ENCODE data around the gene CNGB1. TPM values are rescaled to one million over a fixed set of nuclear protein-coding genes. Genes with fewer than 3 reads are reported as not detected.
A peak's percentile ranks its signal among the peaks of the same experiment; 100 is the strongest.

The CNGB1 gene
- total and polyA plus RNA-seq, 8 donors = 0.03 to 0.43 (median 0.05) TPM; not detected in 3

- no peak for DNase-seq
- TF ChIP-seq CTCF (IDR thresholded peaks at IDR 0.05) = no peak
- H3K36me3 ChIP-seq = no peaks in the 10 kb centered on the region
- H3K4me3 ChIP-seq = no peak overlapping the region
- no peak for FAIRE-seq
- H3K27me3 ChIP-seq = no peaks in the 10 kb centered on the region
- 37 to 42% methylated on average over 9 of the region's 9 CpGs for WGBS, 2 donors
- H3K9me3 ChIP-seq = no peaks in the 10 kb centered on the region
- intact Hi-C loops (cut with DNase I) = no loop called here
- peaks cover 0 to 25% (median 6%) of the 10 kb centered on the region in 3 donors for H3K4me1 ChIP-seq
- peak overlapping the region in 2 of 4 donors; percentile 34 to 62 for H3K27ac ChIP-seq
- peak in 2 of 4 donors; percentile 18 to 29 for ATAC-seq
Observed at GRCh38 chr16:57889960-57890751, 80.8 kb downstream of the CNGB1 start.

DNA sequence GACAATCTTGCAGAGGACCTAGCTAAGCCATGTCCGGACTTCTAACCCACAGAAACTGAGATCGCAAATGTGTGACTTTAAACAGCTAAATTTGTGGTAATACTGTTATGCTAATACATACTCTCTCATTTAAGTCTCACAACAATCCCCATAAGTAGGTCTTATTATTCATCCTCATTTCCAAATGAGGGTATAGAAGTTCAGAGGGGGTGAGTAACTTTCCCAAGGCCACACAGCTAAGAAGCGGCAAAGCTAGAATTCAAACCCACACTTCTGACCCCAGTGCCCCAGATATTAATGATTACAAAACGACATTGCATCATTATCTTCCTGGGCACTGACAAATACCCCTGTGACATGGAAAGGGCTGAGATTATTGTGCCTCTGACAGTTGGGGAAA lies 81.4 kb downstream of the CNGB1 start:
- no peak for DNase-seq
- no peak for ATAC-seq
- Histone ChIP-seq H3K27ac (peak overlapping the region in 2 of 4 donors; percentile 34 to 62), H3K27me3 (no peaks in the 10 kb centered on the region), H3K4me1 (peaks cover 0 to 18% (median 6%) of the 10 kb centered on the region in 3 donors), H3K9me3 (no peaks in the 10 kb centered on the region), H3K36me3 (no peaks in the 10 kb centered on the region), H3K4me3 (no peak overlapping the region)
- 73% methylated on average over 4 of the region's 4 CpGs for WGBS, 2 donors
- no peak for TF ChIP-seq CTCF (IDR thresholded peaks at IDR 0.05)
- intact Hi-C loops (cut with DNase I) = no loop called here
- no peak for FAIRE-seq

DNA sequence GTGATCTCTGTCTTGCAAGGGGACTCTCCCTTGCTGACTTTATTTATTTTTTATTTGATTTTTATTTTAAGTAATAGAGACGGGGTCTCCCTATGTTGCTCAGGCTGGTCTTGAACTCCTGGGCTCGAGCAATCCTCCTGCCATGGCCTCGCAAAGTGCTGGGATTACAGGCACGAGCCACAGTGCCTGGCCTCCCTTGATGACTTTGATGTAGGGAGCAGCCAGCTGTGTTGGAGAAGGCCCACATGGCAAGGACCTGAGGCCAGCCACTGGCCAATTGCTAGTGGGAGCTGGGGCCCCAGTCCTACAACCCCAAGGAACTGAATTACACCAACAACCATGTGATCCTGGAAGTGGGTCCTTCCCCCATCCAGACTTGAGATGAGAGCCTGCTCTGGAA lies 81.8 kb downstream of the CNGB1 start:
- ATAC-seq (no peak), DNase-seq (no peak), FAIRE-seq (no peak)
- TF ChIP-seq CTCF (IDR thresholded peaks at IDR 0.05) = no peak
- H3K36me3 ChIP-seq = no peaks in the 10 kb centered on the region
- no peak overlapping the region for H3K4me3 ChIP-seq
- WGBS, 2 donors = 93 to 96% methylated on average over 4 of the region's 4 CpGs
- no peaks in the 10 kb centered on the region for H3K27me3 ChIP-seq
- intact Hi-C loops (cut with DNase I) = no loop called here
- peaks cover 0 to 16% (median 6%) of the 10 kb centered on the region in 3 donors for H3K4me1 ChIP-seq
- H3K9me3 ChIP-seq = no peaks in the 10 kb centered on the region
- H3K27ac ChIP-seq = no peak overlapping the region

DNA sequence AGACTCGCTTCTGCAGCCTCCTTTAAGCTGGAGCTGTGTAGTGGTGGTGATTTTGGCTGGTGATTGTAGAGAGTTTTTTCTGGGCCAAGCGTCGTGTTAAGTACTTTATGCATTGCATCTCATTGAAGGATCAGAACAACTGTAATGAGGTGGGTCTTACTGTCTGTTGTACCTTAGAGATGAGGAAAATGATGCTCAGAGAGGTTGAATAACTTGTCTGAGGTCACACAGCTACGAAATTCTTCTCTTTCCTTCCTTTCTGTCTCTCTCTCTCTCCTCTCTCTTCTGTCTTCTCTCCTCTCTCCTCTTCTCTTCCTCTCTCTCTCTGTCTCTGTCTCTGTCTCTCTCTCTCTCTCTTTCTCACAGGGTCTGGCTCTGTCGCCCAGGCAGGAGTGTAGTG lies 82.8 kb downstream of the CNGB1 start:
- no peak for TF ChIP-seq CTCF (IDR thresholded peaks at IDR 0.05)
- ATAC-seq (no peak), FAIRE-seq (no peak), DNase-seq (no peak)
- intact Hi-C loops (cut with DNase I) = no loop called here
- WGBS, 2 donors = 87 to 91% methylated on average over 5 of the region's 5 CpGs
- Histone ChIP-seq H3K36me3 (no peaks in the 10 kb centered on the region), H3K4me3 (no peak overlapping the region), H3K9me3 (no peaks in the 10 kb centered on the region), H3K27me3 (no peaks in the 10 kb centered on the region), H3K4me1 (peaks cover 0 to 16% (median 6%) of the 10 kb centered on the region in 3 donors), H3K27ac (no peak overlapping the region)

DNA sequence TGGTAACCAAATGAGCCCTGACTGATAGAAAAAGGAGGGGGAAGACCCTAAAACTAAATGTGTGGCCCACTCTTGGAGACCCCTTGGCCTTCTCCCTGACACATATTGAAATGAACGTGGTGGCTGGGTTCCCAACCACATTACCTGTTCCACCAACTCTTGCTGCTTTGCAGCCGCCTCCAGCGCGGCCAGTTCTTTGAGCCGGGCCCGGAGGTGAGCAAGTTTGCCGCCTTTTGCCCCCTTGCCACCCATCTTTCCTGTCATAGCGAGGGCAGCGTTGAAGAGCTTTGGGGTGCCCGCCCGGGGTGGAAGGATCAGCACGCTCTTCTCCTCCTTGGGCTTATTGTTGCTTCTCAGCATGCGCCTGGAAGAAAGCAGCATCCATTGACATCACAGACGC lies 83.2 kb downstream of the CNGB1 start:
- intact Hi-C loops (cut with DNase I) = no loop called here
- H3K36me3 ChIP-seq = no peaks in the 10 kb centered on the region
- H3K27me3 ChIP-seq = no peaks in the 10 kb centered on the region
- no peaks in the 10 kb centered on the region for H3K9me3 ChIP-seq
- ATAC-seq (no peak), DNase-seq (no peak), FAIRE-seq (no peak)
- WGBS, 2 donors = 92 to 93% methylated on average over 14 of the region's 14 CpGs
- H3K4me1 ChIP-seq = peaks cover 0 to 16% (median 6%) of the 10 kb centered on the region in 3 donors
- no peak overlapping the region for H3K4me3 ChIP-seq
- no peak for TF ChIP-seq CTCF (IDR thresholded peaks at IDR 0.05)
- no peak overlapping the region for H3K27ac ChIP-seq
